ENCODE data around the gene SLC6A9. TPM values are rescaled to one million over a fixed set of nuclear protein-coding genes. Genes with fewer than 3 reads are reported as not detected.

Gene SLC6A9
- total RNA-seq, 2 experiments from 2014 or later: 0.17 TPM; not detected in 1

DNA sequence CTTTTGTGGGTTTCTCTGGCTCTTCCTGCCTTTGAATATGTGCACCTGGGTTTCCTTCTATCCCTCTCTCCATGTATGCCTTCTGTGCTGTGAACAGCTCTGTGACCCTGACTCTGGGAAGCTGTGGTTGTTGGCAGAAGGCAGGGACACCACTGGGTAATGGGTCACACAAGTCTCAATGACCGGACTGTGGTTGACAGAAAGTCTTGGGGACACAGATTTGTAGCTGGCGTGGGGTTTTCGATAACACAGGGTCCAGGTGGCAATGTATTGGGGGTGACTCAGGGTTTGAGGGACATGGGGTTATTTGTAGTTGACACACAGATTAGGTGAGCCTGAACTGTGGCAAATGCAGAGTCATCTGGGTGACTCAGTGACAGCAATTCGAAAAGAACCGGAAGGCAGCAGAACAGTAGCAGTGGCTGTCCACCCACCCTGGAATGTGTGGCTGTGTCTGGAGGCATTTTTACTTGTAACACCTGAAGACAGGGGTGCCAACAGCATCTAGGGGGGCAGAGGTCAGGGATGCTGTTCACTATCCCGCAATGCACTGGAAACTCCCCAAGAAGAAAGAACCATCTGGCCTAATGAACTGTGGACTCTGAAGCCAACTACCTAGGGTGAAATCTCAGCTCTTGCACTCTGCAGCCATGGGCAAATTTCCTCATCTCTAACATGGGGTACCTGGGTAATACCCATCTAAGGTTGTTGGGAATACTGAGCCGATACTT, 13.0 kb upstream of the SLC6A9 start:
- TF ChIP-seq, protein P1, sequence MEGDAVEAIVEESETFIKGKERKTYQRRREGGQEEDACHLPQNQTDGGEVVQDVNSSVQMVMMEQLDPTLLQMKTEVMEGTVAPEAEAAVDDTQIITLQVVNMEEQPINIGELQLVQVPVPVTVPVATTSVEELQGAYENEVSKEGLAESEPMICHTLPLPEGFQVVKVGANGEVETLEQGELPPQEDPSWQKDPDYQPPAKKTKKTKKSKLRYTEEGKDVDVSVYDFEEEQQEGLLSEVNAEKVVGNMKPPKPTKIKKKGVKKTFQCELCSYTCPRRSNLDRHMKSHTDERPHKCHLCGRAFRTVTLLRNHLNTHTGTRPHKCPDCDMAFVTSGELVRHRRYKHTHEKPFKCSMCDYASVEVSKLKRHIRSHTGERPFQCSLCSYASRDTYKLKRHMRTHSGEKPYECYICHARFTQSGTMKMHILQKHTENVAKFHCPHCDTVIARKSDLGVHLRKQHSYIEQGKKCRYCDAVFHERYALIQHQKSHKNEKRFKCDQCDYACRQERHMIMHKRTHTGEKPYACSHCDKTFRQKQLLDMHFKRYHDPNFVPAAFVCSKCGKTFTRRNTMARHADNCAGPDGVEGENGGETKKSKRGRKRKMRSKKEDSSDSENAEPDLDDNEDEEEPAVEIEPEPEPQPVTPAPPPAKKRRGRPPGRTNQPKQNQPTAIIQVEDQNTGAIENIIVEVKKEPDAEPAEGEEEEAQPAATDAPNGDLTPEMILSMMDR (IDR thresholded peaks at IDR 0.05): no peak
- no peak for DNase-seq
- no peaks in the 10 kb centered on the region for H3K4me1 Mint-ChIP-seq (ENCODE audit: low read depth)
- no peaks in the 10 kb centered on the region for H3K9me3 ChIP-seq (ENCODE audit: control insufficient read depth in 1 of 2, insufficient read depth in 1 of 2, low read length in 2 of 2)
- peaks cover 7% of the 10 kb centered on the region for H3K27me3 Mint-ChIP-seq
- no peaks in the 10 kb centered on the region for H3K4me1 ChIP-seq (ENCODE audit: insufficient read depth, low read length)
- intact Hi-C loops (cut with DNase I, micrococcal nuclease): no loop called here
- peaks cover 4 to 5% of the 10 kb centered on the region in 2 experiments for H3K27me3 ChIP-seq (ENCODE audit: control insufficient read depth in 1 of 2, insufficient read depth in 2 of 2, low read length in 2 of 2)
- POLR2A ChIA-PET: no interaction called here
- no peak for ATAC-seq (ENCODE audit: poor library complexity)
- no peak overlapping the region for H3K4me3 ChIP-seq (ENCODE audit: low read length)
- H3K27ac ChIP-seq (ENCODE audit: low read depth in 1 of 2, low read length in 2 of 2): no peak overlapping the region
- H3K27ac Mint-ChIP-seq: no peak overlapping the region
- H3K4me3 Mint-ChIP-seq: no peak overlapping the region
- no peaks in the 10 kb centered on the region for H3K36me3 Mint-ChIP-seq (ENCODE audit: low read depth)
- no peaks in the 10 kb centered on the region for H3K9me3 Mint-ChIP-seq
- CTCF ChIA-PET: no interaction called here
- no peaks in the 10 kb centered on the region for H3K36me3 ChIP-seq (ENCODE audit: insufficient read depth, low read length)

DNA sequence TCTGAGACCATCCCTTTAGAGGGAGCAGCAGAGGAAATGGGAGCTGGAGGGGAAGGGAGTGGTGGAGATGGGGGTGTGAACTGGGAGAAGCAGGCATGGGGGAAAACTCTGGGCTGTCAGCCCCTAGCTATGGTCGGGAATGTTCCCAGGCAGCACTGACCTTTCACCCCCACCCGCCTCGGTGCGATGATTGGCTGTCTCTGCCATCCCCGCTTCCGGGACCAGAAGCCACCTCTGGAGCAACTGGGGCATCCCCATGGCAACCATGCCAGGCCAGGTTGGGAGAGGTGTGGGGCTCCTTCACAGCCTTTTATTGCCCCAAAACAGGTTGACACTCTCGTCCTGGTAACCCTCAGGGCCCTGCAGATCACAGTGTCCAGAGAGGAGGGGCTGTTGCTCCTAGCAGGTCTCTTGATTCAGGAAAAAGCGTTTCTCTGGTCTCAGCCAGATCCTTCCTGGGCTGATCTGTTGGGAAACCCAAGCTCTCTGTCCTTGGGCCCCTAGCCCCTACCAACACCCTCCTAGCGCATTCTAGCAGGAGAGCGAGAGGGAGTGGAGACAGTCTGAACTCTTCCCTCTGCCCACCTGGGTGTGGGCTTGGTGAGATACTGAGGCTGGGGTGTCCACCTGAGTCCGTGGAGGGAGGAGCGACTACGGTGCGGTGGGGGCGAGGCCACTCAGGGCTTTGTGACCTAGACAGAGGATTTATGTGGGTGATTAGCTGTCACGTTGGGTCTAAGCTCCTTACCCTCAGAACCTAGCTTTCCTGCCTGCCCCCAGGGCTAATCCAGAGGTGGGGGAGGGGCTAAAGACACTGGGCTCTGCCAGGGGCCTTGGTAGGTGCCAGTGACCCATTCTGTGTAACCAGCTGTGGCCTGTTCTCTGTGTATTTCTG, 12.2 kb upstream of the SLC6A9 start:
- CTCF ChIA-PET: interaction anchor here (1.6 kb wide), 1 partner anchor 37 kb away, joined by 3 read pairs; no protein-coding TSS in a partner anchor
- intact Hi-C loops (cut with DNase I, micrococcal nuclease): no loop called here
- H3K4me3 Mint-ChIP-seq: no peak overlapping the region
- no peak overlapping the region for H3K27ac ChIP-seq (ENCODE audit: low read depth in 1 of 2, low read length in 2 of 2)
- H3K36me3 Mint-ChIP-seq (ENCODE audit: low read depth): no peaks in the 10 kb centered on the region
- no peak overlapping the region for H3K27ac Mint-ChIP-seq
- no peaks in the 10 kb centered on the region for H3K4me1 ChIP-seq (ENCODE audit: insufficient read depth, low read length)
- TF ChIP-seq, protein P1 (IDR thresholded peaks at IDR 0.05): no peak
- H3K9me3 Mint-ChIP-seq: no peaks in the 10 kb centered on the region
- ATAC-seq (ENCODE audit: poor library complexity): no peak
- POLR2A ChIA-PET: no interaction called here
- no peaks in the 10 kb centered on the region for H3K4me1 Mint-ChIP-seq (ENCODE audit: low read depth)
- no peak overlapping the region for H3K4me3 ChIP-seq (ENCODE audit: low read length)
- H3K27me3 Mint-ChIP-seq: peaks cover 7% of the 10 kb centered on the region
- DNase-seq: no peak
- H3K27me3 ChIP-seq (ENCODE audit: control insufficient read depth in 1 of 2, insufficient read depth in 2 of 2, low read length in 2 of 2): peaks cover 4 to 5% of the 10 kb centered on the region in 2 experiments
- H3K9me3 ChIP-seq (ENCODE audit: control insufficient read depth in 1 of 2, insufficient read depth in 1 of 2, low read length in 2 of 2): no peaks in the 10 kb centered on the region
- H3K36me3 ChIP-seq (ENCODE audit: insufficient read depth, low read length): no peaks in the 10 kb centered on the region

DNA sequence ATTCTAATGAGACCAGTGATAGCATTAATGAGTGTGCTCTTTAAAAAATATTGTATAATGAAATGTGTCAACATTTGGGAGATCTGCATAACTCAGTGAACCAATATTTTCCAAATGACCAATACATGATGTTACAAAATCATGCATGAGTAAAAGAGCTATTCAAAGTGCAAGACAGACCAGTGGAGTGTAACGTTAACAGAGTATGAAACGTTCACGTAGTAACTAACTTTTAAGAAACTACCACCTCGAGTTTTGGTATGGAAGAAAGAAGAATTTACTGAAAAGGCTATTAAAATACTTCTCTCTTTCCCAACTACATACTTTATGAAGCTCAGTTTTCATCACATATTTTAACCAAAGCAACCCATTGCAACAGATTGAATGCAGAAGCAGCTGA, 9.6 kb upstream of the SLC6A9 start:
- DNase-seq: no peak
- ATAC-seq (ENCODE audit: poor library complexity): no peak
- Histone ChIP-seq H3K4me3 (ENCODE audit: low read length) (no peak overlapping the region), H3K27me3 (ENCODE audit: control insufficient read depth in 1 of 2, insufficient read depth in 2 of 2, low read length in 2 of 2) (peaks cover 0 to 5% of the 10 kb centered on the region in 2 experiments), H3K4me1 (ENCODE audit: insufficient read depth, low read length) (no peaks in the 10 kb centered on the region), H3K27ac (ENCODE audit: low read depth in 1 of 2, low read length in 2 of 2) (no peak overlapping the region), H3K9me3 (ENCODE audit: control insufficient read depth in 1 of 2, insufficient read depth in 1 of 2, low read length in 2 of 2) (no peaks in the 10 kb centered on the region), H3K36me3 (ENCODE audit: insufficient read depth, low read length) (no peaks in the 10 kb centered on the region)
- no peaks in the 10 kb centered on the region for H3K27me3 Mint-ChIP-seq
- no peak overlapping the region for H3K4me3 Mint-ChIP-seq
- TF ChIP-seq, protein P1 (IDR thresholded peaks at IDR 0.05): no peak
- intact Hi-C loops (cut with DNase I, micrococcal nuclease): no loop called here
- H3K4me1 Mint-ChIP-seq (ENCODE audit: low read depth): no peaks in the 10 kb centered on the region
- ChIA-PET POLR2A (no interaction called here), CTCF (no interaction called here)
- H3K27ac Mint-ChIP-seq: no peak overlapping the region
- no peaks in the 10 kb centered on the region for H3K9me3 Mint-ChIP-seq
- H3K36me3 Mint-ChIP-seq (ENCODE audit: low read depth): no peaks in the 10 kb centered on the region

All from CD4-positive, alpha-beta T cell (primary cell).